Stimulated activated CD4-positive, alpha-beta T cell treated with anti-CD3 and anti-CD28 coated beads, Interleukin-12 subunit alpha, Interleukin-12 subunit beta, amount 100 ng/mL, for 48 hours (primary cell): ENCODE results near the gene DEUP1.
A peak's percentile ranks its signal among the peaks of the same experiment; 100 is the strongest.
"Not testable (repeated sequence)": the region's sequence is repeated elsewhere in the genome, so short reads cannot be mapped to it uniquely, and the experiment has no call there.

Experiments used
- DNase-seq, 3 donors: peaks; one replicate each; pipeline ENCODE4 v3.0.0-alpha.2; 2020; ENCODE audit warnings: low read depth in 2 of 3, low spot score in 1 of 3

DEUP1 gene

GRCh38 chr11:93330446-93330984, at the start of gene DEUP1:
Gene DEUP1, plus strand, starts transcription at chr11:93330742. Its CDS starts 1,518 bp downstream, at chr11:93332260.
- peak in 1 of 3 donors; percentile 5 for DNase-seq

GRCh38 chr11:93285430-93285829, 45.1 kb upstream of the DEUP1 start:
- DNase-seq = no peak

GRCh38 chr11:93287434-93287833, 43.1 kb upstream of the DEUP1 start:
- DNase-seq = no peak

GRCh38 chr11:93288079-93288478, 42.5 kb upstream of the DEUP1 start:
- DNase-seq = no peak

- no peak for DNase-seq
These were observed 41.8 kb upstream of the DEUP1 start for GRCh38 chr11:93288767-93289166.

GRCh38 chr11:93289782-93290463, 40.6 kb upstream of the DEUP1 start:
- DNase-seq = no peak

GRCh38 chr11:93291110-93291509, 39.4 kb upstream of the DEUP1 start:
- no peak for DNase-seq

- DNase-seq = no peak
These were observed 38.6 kb upstream of the DEUP1 start for GRCh38 chr11:93291898-93292297.

GRCh38 chr11:93295921-93296575, 34.5 kb upstream of the DEUP1 start:
- no peak for DNase-seq

- no peak for DNase-seq
These were observed 26.9 kb upstream of the DEUP1 start for GRCh38 chr11:93303689-93304088.

GRCh38 chr11:93314399-93314798, 16.1 kb upstream of the DEUP1 start:
- not testable (repeated sequence) for DNase-seq

- no peak for DNase-seq
These were observed 11.2 kb upstream of the DEUP1 start for GRCh38 chr11:93319224-93319839.

- DNase-seq = no peak
These were observed 10.3 kb upstream of the DEUP1 start for GRCh38 chr11:93320230-93320629.

- DNase-seq = no peak
These were observed 8.3 kb upstream of the DEUP1 start for GRCh38 chr11:93322207-93322606.

- no peak for DNase-seq
These were observed 6.8 kb upstream of the DEUP1 start for GRCh38 chr11:93323747-93324146.

GRCh38 chr11:93324500-93324899, 6.0 kb upstream of the DEUP1 start:
- DNase-seq = no peak

- no peak for DNase-seq
These were observed 3.9 kb upstream of the DEUP1 start for GRCh38 chr11:93326681-93327080.

GRCh38 chr11:93329936-93330445, 551 bp upstream of the DEUP1 start:
- no peak for DNase-seq

GRCh38 chr11:93340223-93340622, 9.7 kb downstream of the DEUP1 start:
- DNase-seq = no peak

GRCh38 chr11:93344855-93345333, 14.4 kb downstream of the DEUP1 start:
- DNase-seq = no peak

GRCh38 chr11:93348930-93349329, 18.4 kb downstream of the DEUP1 start:
- no peak for DNase-seq

- no peak for DNase-seq
These were observed 20.3 kb downstream of the DEUP1 start for GRCh38 chr11:93350835-93351234.
